OCI-LY1 (cell line): Measurements from ENCODE around the gene TP53AIP1.

Experiments used
- CTCF ChIP-seq: fragments of 200-600 bp; sonication (generic), shearing (Covaris generic); IDR thresholded peaks from 2 replicates; pipeline ENCODE4 v1.5.1; 2017; ENCODE audit warnings: mild to moderate bottlenecking, antibody characterized with exemption, low read length, moderate library complexity, mixed read lengths
- EZH2 ChIP-seq: fragments of 200-600 bp; sonication (generic), shearing (Covaris generic); IDR thresholded peaks from 2 replicates; pipeline ENCODE4 v1.8.0; 2017; ENCODE audit warnings: borderline replicate concordance, mixed run types, mild to moderate bottlenecking, antibody characterized with exemption, low read length, moderate library complexity, mixed read lengths

- TF ChIP-seq CTCF (no peak), EZH2 (no peak)
Observed at GRCh38 chr11:128964463-128964930, 21.8 kb upstream of the TP53AIP1 start.
